HG03025 (cell line): Measurements from ENCODE around the gene GMPR2.
A peak's percentile ranks its signal among the peaks of the same experiment; 100 is the strongest.

Experiments used
- ATAC-seq: cut with Tn5 transposase; IDR thresholded peaks from one replicate; pipeline ENCODE4 v1.9.1; 2021; ENCODE audit warnings: mild to moderate bottlenecking, moderate library complexity; ENCODE audit not compliant: unreplicated experiment, low FRiP score

Gene GMPR2

GRCh38 chr14:24263848-24264247, 31.1 kb downstream of the GMPR2 start:
- no peak for ATAC-seq

GRCh38 chr14:24264298-24264697, 31.6 kb downstream of the GMPR2 start:
- ATAC-seq = no peak

- no peak for ATAC-seq
Observed at GRCh38 chr14:24266344-24267244, 33.9 kb downstream of the GMPR2 start.

- ATAC-seq = no peak
Observed at GRCh38 chr14:24267516-24267915, 34.8 kb downstream of the GMPR2 start.

- ATAC-seq = no peak
Observed at GRCh38 chr14:24268225-24268624, 35.5 kb downstream of the GMPR2 start.

GRCh38 chr14:24269368-24269767, 36.6 kb downstream of the GMPR2 start:
- ATAC-seq = no peak

- no peak for ATAC-seq
Observed at GRCh38 chr14:24269910-24270536, 37.3 kb downstream of the GMPR2 start.

- ATAC-seq = no peak
Observed at GRCh38 chr14:24270537-24271133, 37.9 kb downstream of the GMPR2 start.

- ATAC-seq = peak; percentile 81
Observed at GRCh38 chr14:24271134-24271833, 38.6 kb downstream of the GMPR2 start, which contains the start of gene RABGGTA. TSS of gene RABGGTA (minus strand) at chr14:24271597. CDS start at chr14:24271115, 482 bp downstream.

- ATAC-seq = no peak
Observed at GRCh38 chr14:24271834-24272263, 39.1 kb downstream of the GMPR2 start.

- no peak for ATAC-seq
Observed at GRCh38 chr14:24272467-24272866, 39.7 kb downstream of the GMPR2 start.

GRCh38 chr14:24273422-24273998, 40.8 kb downstream of the GMPR2 start:
- ATAC-seq = no peak

GRCh38 chr14:24274101-24274543, 41.4 kb downstream of the GMPR2 start:
- ATAC-seq = no peak

GRCh38 chr14:24277071-24277470, 44.3 kb downstream of the GMPR2 start:
- ATAC-seq = no peak

- ATAC-seq = no peak
Observed at GRCh38 chr14:24277606-24278321, 45.0 kb downstream of the GMPR2 start.

GRCh38 chr14:24278424-24278823, 45.7 kb downstream of the GMPR2 start:
- no peak for ATAC-seq

- ATAC-seq = no peak
Observed at GRCh38 chr14:24279301-24280186, 46.8 kb downstream of the GMPR2 start.

GRCh38 chr14:24280797-24281460, 48.2 kb downstream of the GMPR2 start:
- ATAC-seq = no peak
